SK-N-SH treated with all-trans-retinoic acid at 6 μM for 48 hours (cell line): ENCODE measurements around the gene DBX1.

ENCODE experiments used
- ARNTL ChIP-seq: fragments of 450-650 bp; formaldehyde crosslinking; IDR thresholded peaks from 2 replicates; pipeline ENCODE4 v1.5.0; 2020; ENCODE audit warnings: low read depth, mild to moderate bottlenecking, moderate library complexity, borderline replicate concordance
- CSDC2 ChIP-seq: fragments of 250-450 bp; sonication (Bioruptor Pico); IDR thresholded peaks from 2 replicates; pipeline ENCODE4 v1.5.0; 2020; ENCODE audit warnings: mild to moderate bottlenecking, moderate library complexity
- OSR1 ChIP-seq: fragments of 250-450 bp; sonication (Bioruptor Pico); IDR thresholded peaks from 2 replicates; pipeline ENCODE4 v1.8.0; 2022; ENCODE audit warnings: moderate library complexity, mild to moderate bottlenecking, inconsistent platforms
- TOX ChIP-seq: fragments of 250-450 bp; sonication (Bioruptor Pico); IDR thresholded peaks from 2 replicates; pipeline ENCODE4 v1.8.0; 2021; ENCODE audit warnings: mild to moderate bottlenecking, moderate library complexity, borderline replicate concordance
- ZFP3 ChIP-seq: fragments of 250-450 bp; sonication (Bioruptor Pico); IDR thresholded peaks from 2 replicates; pipeline ENCODE4 v1.5.0; 2020; ENCODE audit warnings: mild to moderate bottlenecking, moderate library complexity
- ZFP30 ChIP-seq: fragments of 450-650 bp; formaldehyde crosslinking; IDR thresholded peaks from 2 replicates; pipeline ENCODE4 v1.5.0; 2022; ENCODE audit warnings: mild to moderate bottlenecking, moderate library complexity
- TF ChIP-seq, protein P1 (sequence below): fragments of 250-450 bp; sonication (Bioruptor Pico); IDR thresholded peaks from 2 replicates; pipeline ENCODE4 v1.8.0; 2021; ENCODE audit warnings: low read depth, mild to moderate bottlenecking, moderate library complexity, borderline replicate concordance
- TF ChIP-seq, protein P2 (sequence below): fragments of 250-450 bp; sonication (Bioruptor Pico); IDR thresholded peaks from 2 replicates; pipeline ENCODE4 v1.5.1; 2020; ENCODE audit warnings: low read depth, mild to moderate bottlenecking, moderate library complexity
- TF ChIP-seq, protein P3 (sequence below): fragments of 250-450 bp; sonication (Bioruptor Pico); IDR thresholded peaks from 2 replicates; pipeline ENCODE4 v1.5.0; 2020; ENCODE audit warnings: mild to moderate bottlenecking, moderate library complexity
- TF ChIP-seq, protein P4 (sequence below): fragments of 250-450 bp; sonication (Bioruptor Pico); IDR thresholded peaks from 2 replicates; pipeline ENCODE4 v1.8.0; 2020; ENCODE audit warnings: mild to moderate bottlenecking, moderate library complexity, borderline replicate concordance

DNA sequence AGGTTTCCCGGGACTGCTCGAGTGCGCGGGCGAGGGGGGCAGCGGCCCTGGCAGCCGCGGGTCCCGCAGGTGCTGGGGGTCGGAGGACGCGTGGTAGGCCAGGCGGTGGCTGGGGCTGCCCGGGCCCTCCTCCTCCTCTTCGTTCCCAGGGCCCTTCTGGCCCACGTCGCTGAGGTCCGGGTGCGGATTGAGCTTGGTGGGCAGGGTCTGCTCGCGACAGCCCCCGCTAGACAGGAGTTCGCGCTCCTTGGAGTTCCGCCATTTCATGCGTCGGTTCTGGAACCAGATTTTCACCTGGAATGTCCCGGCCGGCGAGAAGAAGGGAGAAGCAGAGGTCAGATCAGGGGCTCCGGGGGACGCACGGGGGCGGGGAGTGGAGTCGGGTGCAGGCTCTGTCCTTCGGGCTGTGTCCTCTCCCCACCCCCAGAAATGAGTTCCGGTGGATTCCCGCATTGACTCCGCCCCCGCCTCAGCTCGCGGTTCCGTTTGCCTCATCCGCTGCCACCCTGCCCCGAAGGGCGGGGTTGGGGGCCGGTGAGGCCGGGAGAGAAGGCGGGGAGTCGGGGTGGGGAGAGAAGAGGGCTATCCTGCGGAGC is 3.9 kb downstream of the DBX1 start:
- TF ChIP-seq, protein P1, sequence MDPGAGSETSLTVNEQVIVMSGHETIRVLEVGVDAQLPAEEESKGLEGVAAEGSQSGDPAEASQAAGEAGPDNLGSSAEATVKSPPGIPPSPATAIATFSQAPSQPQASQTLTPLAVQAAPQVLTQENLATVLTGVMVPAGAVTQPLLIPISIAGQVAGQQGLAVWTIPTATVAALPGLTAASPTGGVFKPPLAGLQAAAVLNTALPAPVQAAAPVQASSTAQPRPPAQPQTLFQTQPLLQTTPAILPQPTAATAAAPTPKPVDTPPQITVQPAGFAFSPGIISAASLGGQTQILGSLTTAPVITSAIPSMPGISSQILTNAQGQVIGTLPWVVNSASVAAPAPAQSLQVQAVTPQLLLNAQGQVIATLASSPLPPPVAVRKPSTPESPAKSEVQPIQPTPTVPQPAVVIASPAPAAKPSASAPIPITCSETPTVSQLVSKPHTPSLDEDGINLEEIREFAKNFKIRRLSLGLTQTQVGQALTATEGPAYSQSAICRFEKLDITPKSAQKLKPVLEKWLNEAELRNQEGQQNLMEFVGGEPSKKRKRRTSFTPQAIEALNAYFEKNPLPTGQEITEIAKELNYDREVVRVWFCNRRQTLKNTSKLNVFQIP (CRISPR knock-in tag), result no peak
- TF ChIP-seq ARNTL (CRISPR knock-in tag) (no peak), ZFP30 (no peak), CSDC2 (no peak), OSR1 (CRISPR knock-in tag) (no peak), TOX (CRISPR knock-in tag) (no peak), ZFP3 (CRISPR knock-in tag) (no peak)
- TF ChIP-seq, protein P2, sequence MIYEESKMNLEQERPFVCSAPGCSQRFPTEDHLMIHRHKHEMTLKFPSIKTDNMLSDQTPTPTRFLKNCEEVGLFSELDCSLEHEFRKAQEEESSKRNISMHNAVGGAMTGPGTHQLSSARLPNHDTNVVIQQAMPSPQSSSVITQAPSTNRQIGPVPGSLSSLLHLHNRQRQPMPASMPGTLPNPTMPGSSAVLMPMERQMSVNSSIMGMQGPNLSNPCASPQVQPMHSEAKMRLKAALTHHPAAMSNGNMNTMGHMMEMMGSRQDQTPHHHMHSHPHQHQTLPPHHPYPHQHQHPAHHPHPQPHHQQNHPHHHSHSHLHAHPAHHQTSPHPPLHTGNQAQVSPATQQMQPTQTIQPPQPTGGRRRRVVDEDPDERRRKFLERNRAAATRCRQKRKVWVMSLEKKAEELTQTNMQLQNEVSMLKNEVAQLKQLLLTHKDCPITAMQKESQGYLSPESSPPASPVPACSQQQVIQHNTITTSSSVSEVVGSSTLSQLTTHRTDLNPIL (CRISPR knock-in tag), result no peak
- TF ChIP-seq, protein P3, sequence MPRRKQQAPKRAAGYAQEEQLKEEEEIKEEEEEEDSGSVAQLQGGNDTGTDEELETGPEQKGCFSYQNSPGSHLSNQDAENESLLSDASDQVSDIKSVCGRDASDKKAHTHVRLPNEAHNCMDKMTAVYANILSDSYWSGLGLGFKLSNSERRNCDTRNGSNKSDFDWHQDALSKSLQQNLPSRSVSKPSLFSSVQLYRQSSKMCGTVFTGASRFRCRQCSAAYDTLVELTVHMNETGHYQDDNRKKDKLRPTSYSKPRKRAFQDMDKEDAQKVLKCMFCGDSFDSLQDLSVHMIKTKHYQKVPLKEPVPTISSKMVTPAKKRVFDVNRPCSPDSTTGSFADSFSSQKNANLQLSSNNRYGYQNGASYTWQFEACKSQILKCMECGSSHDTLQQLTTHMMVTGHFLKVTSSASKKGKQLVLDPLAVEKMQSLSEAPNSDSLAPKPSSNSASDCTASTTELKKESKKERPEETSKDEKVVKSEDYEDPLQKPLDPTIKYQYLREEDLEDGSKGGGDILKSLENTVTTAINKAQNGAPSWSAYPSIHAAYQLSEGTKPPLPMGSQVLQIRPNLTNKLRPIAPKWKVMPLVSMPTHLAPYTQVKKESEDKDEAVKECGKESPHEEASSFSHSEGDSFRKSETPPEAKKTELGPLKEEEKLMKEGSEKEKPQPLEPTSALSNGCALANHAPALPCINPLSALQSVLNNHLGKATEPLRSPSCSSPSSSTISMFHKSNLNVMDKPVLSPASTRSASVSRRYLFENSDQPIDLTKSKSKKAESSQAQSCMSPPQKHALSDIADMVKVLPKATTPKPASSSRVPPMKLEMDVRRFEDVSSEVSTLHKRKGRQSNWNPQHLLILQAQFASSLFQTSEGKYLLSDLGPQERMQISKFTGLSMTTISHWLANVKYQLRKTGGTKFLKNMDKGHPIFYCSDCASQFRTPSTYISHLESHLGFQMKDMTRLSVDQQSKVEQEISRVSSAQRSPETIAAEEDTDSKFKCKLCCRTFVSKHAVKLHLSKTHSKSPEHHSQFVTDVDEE (CRISPR knock-in tag), result no peak
- TF ChIP-seq, protein P4, sequence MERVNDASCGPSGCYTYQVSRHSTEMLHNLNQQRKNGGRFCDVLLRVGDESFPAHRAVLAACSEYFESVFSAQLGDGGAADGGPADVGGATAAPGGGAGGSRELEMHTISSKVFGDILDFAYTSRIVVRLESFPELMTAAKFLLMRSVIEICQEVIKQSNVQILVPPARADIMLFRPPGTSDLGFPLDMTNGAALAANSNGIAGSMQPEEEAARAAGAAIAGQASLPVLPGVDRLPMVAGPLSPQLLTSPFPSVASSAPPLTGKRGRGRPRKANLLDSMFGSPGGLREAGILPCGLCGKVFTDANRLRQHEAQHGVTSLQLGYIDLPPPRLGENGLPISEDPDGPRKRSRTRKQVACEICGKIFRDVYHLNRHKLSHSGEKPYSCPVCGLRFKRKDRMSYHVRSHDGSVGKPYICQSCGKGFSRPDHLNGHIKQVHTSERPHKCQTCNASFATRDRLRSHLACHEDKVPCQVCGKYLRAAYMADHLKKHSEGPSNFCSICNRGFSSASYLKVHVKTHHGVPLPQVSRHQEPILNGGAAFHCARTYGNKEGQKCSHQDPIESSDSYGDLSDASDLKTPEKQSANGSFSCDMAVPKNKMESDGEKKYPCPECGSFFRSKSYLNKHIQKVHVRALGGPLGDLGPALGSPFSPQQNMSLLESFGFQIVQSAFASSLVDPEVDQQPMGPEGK (CRISPR knock-in tag), result no peak
